ENCODE measurements around the gene BRD1.
A peak's percentile ranks its signal among the peaks of the same experiment; 100 is the strongest.
"Not testable (repeated sequence)": the region's sequence is repeated elsewhere in the genome, so short reads cannot be mapped to it uniquely, and the experiment has no call there.

The BRD1 gene

GRCh38 chr22:49824936-49825335 is 2.7 kb downstream of the BRD1 start:
- Mint-ChIP-seq H3K4me1 (ENCODE audit: low read depth) (peaks cover 41% of the 10 kb centered on the region), H3K9me3 (no peaks in the 10 kb centered on the region), H3K4me3 (peak overlapping the region; percentile 91), H3K36me3 (ENCODE audit: low read depth) (peaks cover 33% of the 10 kb centered on the region), H3K27ac (no peak overlapping the region), H3K27me3 (ENCODE audit: low read depth) (peaks cover 3% of the 10 kb centered on the region)

GRCh38 chr22:49824185-49824925 is 3.3 kb downstream of the BRD1 start:
- peaks cover 35% of the 10 kb centered on the region for H3K4me1 Mint-ChIP-seq (ENCODE audit: low read depth)
- H3K27ac Mint-ChIP-seq, result peak overlapping the region; percentile 49
- no peaks in the 10 kb centered on the region for H3K27me3 Mint-ChIP-seq (ENCODE audit: low read depth)
- H3K4me3 Mint-ChIP-seq, result peak overlapping the region; percentile 21
- H3K36me3 Mint-ChIP-seq (ENCODE audit: low read depth), result peaks cover 27% of the 10 kb centered on the region
- no peaks in the 10 kb centered on the region for H3K9me3 Mint-ChIP-seq

GRCh38 chr22:49823289-49824045 is 4.2 kb downstream of the BRD1 start:
- Mint-ChIP-seq H3K4me3 (no peak overlapping the region), H3K9me3 (no peaks in the 10 kb centered on the region), H3K27me3 (ENCODE audit: low read depth) (no peaks in the 10 kb centered on the region), H3K4me1 (ENCODE audit: low read depth) (peaks cover 35% of the 10 kb centered on the region), H3K27ac (no peak overlapping the region), H3K36me3 (ENCODE audit: low read depth) (peaks cover 34% of the 10 kb centered on the region)

- Mint-ChIP-seq H3K36me3 (ENCODE audit: low read depth) (peaks cover 44% of the 10 kb centered on the region), H3K4me1 (ENCODE audit: low read depth) (peaks cover 37% of the 10 kb centered on the region)
- H3K27ac Mint-ChIP-seq; H3K4me3 Mint-ChIP-seq; H3K27me3 Mint-ChIP-seq (ENCODE audit: low read depth); H3K9me3 Mint-ChIP-seq: not testable (repeated sequence)
Observed at GRCh38 chr22:49821741-49822140, 5.9 kb downstream of the BRD1 start.

GRCh38 chr22:49820984-49821383 is 6.7 kb downstream of the BRD1 start:
- Mint-ChIP-seq H3K36me3 (ENCODE audit: low read depth) (peaks cover 44% of the 10 kb centered on the region), H3K27ac (no peak overlapping the region), H3K9me3 (no peaks in the 10 kb centered on the region), H3K4me1 (ENCODE audit: low read depth) (peaks cover 37% of the 10 kb centered on the region), H3K4me3 (no peak overlapping the region), H3K27me3 (ENCODE audit: low read depth) (no peaks in the 10 kb centered on the region)

- Mint-ChIP-seq H3K36me3 (ENCODE audit: low read depth) (peaks cover 27% of the 10 kb centered on the region), H3K4me3 (no peak overlapping the region), H3K4me1 (ENCODE audit: low read depth) (peaks cover 19% of the 10 kb centered on the region), H3K9me3 (no peaks in the 10 kb centered on the region), H3K27me3 (ENCODE audit: low read depth) (no peaks in the 10 kb centered on the region), H3K27ac (no peak overlapping the region)
Observed at GRCh38 chr22:49817359-49817758, 10.3 kb downstream of the BRD1 start.

GRCh38 chr22:49815641-49816091 is 12.0 kb downstream of the BRD1 start:
- Mint-ChIP-seq H3K36me3 (ENCODE audit: low read depth) (peaks cover 27% of the 10 kb centered on the region), H3K27me3 (ENCODE audit: low read depth) (no peaks in the 10 kb centered on the region), H3K4me1 (ENCODE audit: low read depth) (peaks cover 26% of the 10 kb centered on the region), H3K9me3 (no peaks in the 10 kb centered on the region), H3K4me3 (no peak overlapping the region), H3K27ac (no peak overlapping the region)

- Mint-ChIP-seq H3K4me3 (no peak overlapping the region), H3K9me3 (no peaks in the 10 kb centered on the region), H3K4me1 (ENCODE audit: low read depth) (peaks cover 27% of the 10 kb centered on the region), H3K27me3 (ENCODE audit: low read depth) (no peaks in the 10 kb centered on the region), H3K27ac (no peak overlapping the region), H3K36me3 (ENCODE audit: low read depth) (peaks cover 28% of the 10 kb centered on the region)
Observed at GRCh38 chr22:49814856-49815255, 12.8 kb downstream of the BRD1 start.

- Mint-ChIP-seq H3K27me3 (ENCODE audit: low read depth) (no peaks in the 10 kb centered on the region), H3K4me3 (no peak overlapping the region), H3K36me3 (ENCODE audit: low read depth) (peaks cover 27% of the 10 kb centered on the region), H3K9me3 (no peaks in the 10 kb centered on the region), H3K4me1 (ENCODE audit: low read depth) (peaks cover 29% of the 10 kb centered on the region), H3K27ac (no peak overlapping the region)
Observed at GRCh38 chr22:49814164-49814686, 13.4 kb downstream of the BRD1 start.

GRCh38 chr22:49812838-49813237 is 14.8 kb downstream of the BRD1 start:
- H3K4me3 Mint-ChIP-seq, result no peak overlapping the region
- H3K9me3 Mint-ChIP-seq, result no peaks in the 10 kb centered on the region
- H3K36me3 Mint-ChIP-seq (ENCODE audit: low read depth), result peaks cover 19% of the 10 kb centered on the region
- no peaks in the 10 kb centered on the region for H3K27me3 Mint-ChIP-seq (ENCODE audit: low read depth)
- H3K4me1 Mint-ChIP-seq (ENCODE audit: low read depth), result peaks cover 38% of the 10 kb centered on the region
- no peak overlapping the region for H3K27ac Mint-ChIP-seq

GRCh38 chr22:49811020-49811791 is 16.5 kb downstream of the BRD1 start:
- peaks cover 16% of the 10 kb centered on the region for H3K36me3 Mint-ChIP-seq (ENCODE audit: low read depth)
- peak overlapping the region; percentile 45 for H3K27ac Mint-ChIP-seq
- H3K27me3 Mint-ChIP-seq (ENCODE audit: low read depth), result no peaks in the 10 kb centered on the region
- H3K9me3 Mint-ChIP-seq, result no peaks in the 10 kb centered on the region
- H3K4me1 Mint-ChIP-seq (ENCODE audit: low read depth), result peaks cover 50% of the 10 kb centered on the region
- peak overlapping the region; percentile 38 for H3K4me3 Mint-ChIP-seq

- Mint-ChIP-seq H3K4me1 (ENCODE audit: low read depth) (peaks cover 47% of the 10 kb centered on the region), H3K27ac (peak overlapping the region; percentile 45)
Observed at GRCh38 chr22:49810363-49811019, 17.2 kb downstream of the BRD1 start.

GRCh38 chr22:49807780-49808708 is 19.6 kb downstream of the BRD1 start:
- Mint-ChIP-seq H3K27me3 (ENCODE audit: low read depth) (no peaks in the 10 kb centered on the region), H3K27ac (peak overlapping the region; percentile 83), H3K4me3 (peak overlapping the region; percentile 50), H3K4me1 (ENCODE audit: low read depth) (peaks cover 51% of the 10 kb centered on the region), H3K36me3 (ENCODE audit: low read depth) (peaks cover 30% of the 10 kb centered on the region), H3K9me3 (no peaks in the 10 kb centered on the region)

More at GRCh38 chr22:49810363-49811019, 17.2 kb downstream of the BRD1 start:
- Mint-ChIP-seq H3K36me3 (ENCODE audit: low read depth) (peaks cover 19% of the 10 kb centered on the region), H3K4me3 (no peak overlapping the region), H3K27me3 (ENCODE audit: low read depth) (no peaks in the 10 kb centered on the region), H3K9me3 (no peaks in the 10 kb centered on the region)
